Osteoblast (primary cell): Measurements from ENCODE around the gene OSR1. TPM values are rescaled to one million over a fixed set of nuclear protein-coding genes. Genes with fewer than 3 reads are reported as not detected.

ENCODE experiments used
- DNase-seq: peaks from one replicate; pipeline ENCODE4 v3.0.0; 2011; ENCODE audit warnings: low spot score, mixed read lengths; ENCODE audit not compliant: insufficient read length; ENCODE audit errors: missing footprints
- H2AFZ ChIP-seq: 2 replicates; pipeline ENCODE4 v1.6.0; 2011; ENCODE audit warnings: mild to moderate bottlenecking, low read length
- H3K27ac ChIP-seq: 2 replicates; pipeline ENCODE4 v1.5.1; 2011; ENCODE audit warnings: mild to moderate bottlenecking, low read depth, low read length, moderate library complexity
- H3K27me3 ChIP-seq: 2 replicates; pipeline ENCODE4 v1.6.0; 2012; ENCODE audit warnings: mild to moderate bottlenecking, control low read depth, inconsistent platforms, low read length, moderate library complexity; ENCODE audit not compliant: insufficient read depth
- H3K36me3 ChIP-seq: 2 replicates; pipeline ENCODE4 v1.5.1; 2011; ENCODE audit warnings: mild to moderate bottlenecking, low read length, control low read depth, moderate library complexity; ENCODE audit not compliant: insufficient read depth
- H3K4me1 ChIP-seq: 2 replicates; pipeline ENCODE4 v1.5.1; 2011; ENCODE audit warnings: mild to moderate bottlenecking, low read length, control low read depth, moderate library complexity; ENCODE audit not compliant: insufficient read depth
- H3K4me2 ChIP-seq: 2 replicates; pipeline ENCODE4 v1.6.0; 2011; ENCODE audit warnings: mild to moderate bottlenecking, low read length; ENCODE audit not compliant: insufficient read depth
- H3K4me3 ChIP-seq: fragments of 200-600 bp; sonication (generic); 3 replicates; pipeline ENCODE4 v1.5.1; 2012; ENCODE audit warnings: mild to moderate bottlenecking, low read length, inconsistent platforms; ENCODE audit not compliant: insufficient read depth
- H3K79me2 ChIP-seq: 2 replicates; pipeline ENCODE4 v1.6.0; 2012; ENCODE audit warnings: mild to moderate bottlenecking, low read length, control low read depth, inconsistent platforms; ENCODE audit not compliant: insufficient read depth
- H3K9me3 ChIP-seq: 2 replicates; pipeline ENCODE4 v1.5.1; 2011; ENCODE audit warnings: low read depth, low read length, control low read depth
- H4K20me1 ChIP-seq: 2 replicates; pipeline ENCODE4 v1.6.0; 2012; ENCODE audit warnings: mild to moderate bottlenecking, low read length, control low read depth; ENCODE audit not compliant: insufficient read depth
- total RNA-seq: library from RNA; depleted of rRNA; stranded (reverse); fragments of >200 nt; gene quantifications from 2 replicates; pipeline ENCODE4 v1.2.3, GENCODE V29; 2012
- TF ChIP-seq, protein P1 (sequence below): IDR thresholded peaks from 2 replicates; pipeline ENCODE4 v1.5.1; 2011; ENCODE audit warnings: mild to moderate bottlenecking, low read depth, low read length, moderate library complexity; ENCODE audit errors: extremely low read depth

Gene OSR1
- total RNA-seq, 1 donor, result 15.2 TPM

- Histone ChIP-seq H3K4me2 (no peak overlapping the region), H3K79me2 (peaks cover 47% of the 10 kb centered on the region), H4K20me1 (peaks cover 27% of the 10 kb centered on the region), H3K9me3 (no peaks in the 10 kb centered on the region), H3K27ac (no peak overlapping the region), H3K4me3 (no peak overlapping the region), H3K27me3 (no peaks in the 10 kb centered on the region), H3K36me3 (peaks cover 16% of the 10 kb centered on the region), H2AFZ (no peak overlapping the region), H3K4me1 (peaks cover 7% of the 10 kb centered on the region)
- no peak for DNase-seq
- TF ChIP-seq, protein P1, sequence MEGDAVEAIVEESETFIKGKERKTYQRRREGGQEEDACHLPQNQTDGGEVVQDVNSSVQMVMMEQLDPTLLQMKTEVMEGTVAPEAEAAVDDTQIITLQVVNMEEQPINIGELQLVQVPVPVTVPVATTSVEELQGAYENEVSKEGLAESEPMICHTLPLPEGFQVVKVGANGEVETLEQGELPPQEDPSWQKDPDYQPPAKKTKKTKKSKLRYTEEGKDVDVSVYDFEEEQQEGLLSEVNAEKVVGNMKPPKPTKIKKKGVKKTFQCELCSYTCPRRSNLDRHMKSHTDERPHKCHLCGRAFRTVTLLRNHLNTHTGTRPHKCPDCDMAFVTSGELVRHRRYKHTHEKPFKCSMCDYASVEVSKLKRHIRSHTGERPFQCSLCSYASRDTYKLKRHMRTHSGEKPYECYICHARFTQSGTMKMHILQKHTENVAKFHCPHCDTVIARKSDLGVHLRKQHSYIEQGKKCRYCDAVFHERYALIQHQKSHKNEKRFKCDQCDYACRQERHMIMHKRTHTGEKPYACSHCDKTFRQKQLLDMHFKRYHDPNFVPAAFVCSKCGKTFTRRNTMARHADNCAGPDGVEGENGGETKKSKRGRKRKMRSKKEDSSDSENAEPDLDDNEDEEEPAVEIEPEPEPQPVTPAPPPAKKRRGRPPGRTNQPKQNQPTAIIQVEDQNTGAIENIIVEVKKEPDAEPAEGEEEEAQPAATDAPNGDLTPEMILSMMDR, result no peak
Observed at GRCh38 chr2:19352946-19353720, 5.3 kb downstream of the OSR1 start.

GRCh38 chr2:19351899-19352697, 6.3 kb downstream of the OSR1 start:
- no peak overlapping the region for H2AFZ ChIP-seq
- H3K27me3 ChIP-seq, result no peaks in the 10 kb centered on the region

GRCh38 chr2:19351499-19351898, 6.9 kb downstream of the OSR1 start:
- H3K4me1 ChIP-seq, result peaks cover 10% of the 10 kb centered on the region
- DNase-seq, result no peak
- H3K27ac ChIP-seq, result no peak overlapping the region
- H3K9me3 ChIP-seq, result no peaks in the 10 kb centered on the region
- peaks cover 12% of the 10 kb centered on the region for H3K36me3 ChIP-seq
- no peaks in the 10 kb centered on the region for H3K27me3 ChIP-seq
- peaks cover 18% of the 10 kb centered on the region for H4K20me1 ChIP-seq
- H3K4me2 ChIP-seq, result no peak overlapping the region
- no peak overlapping the region for H2AFZ ChIP-seq
- H3K79me2 ChIP-seq, result peaks cover 44% of the 10 kb centered on the region
- TF ChIP-seq, protein P1, result no peak
- no peak overlapping the region for H3K4me3 ChIP-seq

More at GRCh38 chr2:19351899-19352697, 6.3 kb downstream of the OSR1 start:
- Histone ChIP-seq H3K79me2 (peaks cover 44% of the 10 kb centered on the region), H3K4me3 (no peak overlapping the region), H3K4me1 (peaks cover 6% of the 10 kb centered on the region), H3K4me2 (no peak overlapping the region), H3K36me3 (peaks cover 16% of the 10 kb centered on the region), H4K20me1 (peaks cover 21% of the 10 kb centered on the region), H3K9me3 (no peaks in the 10 kb centered on the region), H3K27ac (no peak overlapping the region)
- no peak for DNase-seq
- TF ChIP-seq, protein P1, result no peak
